Mammary epithelial cell (primary cell): Measurements from ENCODE around the gene SMIM36.

ENCODE experiments used
- EZH2 ChIP-seq: IDR thresholded peaks from 2 replicates; pipeline ENCODE4 v1.6.1; 2012; ENCODE audit warnings: low read length, inconsistent platforms, borderline replicate concordance
- TF ChIP-seq, protein P1 (sequence below), 2 donors: IDR thresholded peaks in 1 of 2; conservative IDR thresholded peaks in 1 of 2; 2 replicates each; pipeline ENCODE4 v1.5.1; 2011 to 2012; ENCODE audit warnings: inconsistent platforms in 2 of 2, low read length in 2 of 2, mild to moderate bottlenecking in 2 of 2, control low read depth in 1 of 2, low read depth in 1 of 2; ENCODE audit not compliant: insufficient read depth in 1 of 2; ENCODE audit errors: extremely low read depth in 1 of 2

DNA sequence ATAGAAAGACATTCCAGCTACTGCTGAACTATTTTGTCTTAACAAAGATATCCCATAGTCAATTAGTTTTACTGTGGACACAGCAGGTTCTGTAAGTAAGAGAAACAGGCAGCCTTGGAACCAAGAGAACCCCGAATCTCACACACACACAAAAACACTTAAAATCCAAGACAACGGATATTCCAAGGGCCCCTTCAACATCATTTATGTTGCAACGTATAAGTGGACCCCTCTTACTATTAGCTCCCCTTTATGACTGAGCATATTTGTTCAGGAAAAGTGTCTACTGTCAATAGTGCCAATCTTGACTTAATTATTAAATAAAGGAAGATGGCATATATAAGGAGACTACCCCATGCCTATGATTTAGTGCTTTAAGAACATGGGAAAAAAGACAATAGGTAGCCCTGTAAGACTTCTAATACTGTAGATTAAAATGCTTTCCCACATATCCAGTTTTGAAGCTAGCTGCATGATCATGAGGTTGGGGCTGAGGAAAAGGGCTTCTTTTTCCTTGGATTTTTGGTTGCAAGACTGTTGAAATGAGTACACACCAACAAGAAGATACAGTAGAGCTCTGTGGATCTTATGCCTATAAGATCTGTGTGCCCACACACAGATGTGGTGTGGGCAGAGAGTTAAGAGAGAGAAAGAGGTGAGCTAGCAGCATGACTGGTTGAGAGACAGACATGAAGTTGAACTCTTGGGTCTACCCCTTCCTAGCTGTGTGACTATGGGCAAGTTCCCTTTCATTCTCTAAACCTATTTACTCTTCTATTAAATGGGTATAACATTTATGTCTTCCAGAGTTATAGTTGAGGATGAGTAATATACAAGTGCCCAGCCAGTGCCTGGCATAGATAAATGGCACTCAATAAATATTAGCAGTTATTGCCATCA, 92.6 kb downstream of the SMIM36 start:
- TF ChIP-seq, protein P1, sequence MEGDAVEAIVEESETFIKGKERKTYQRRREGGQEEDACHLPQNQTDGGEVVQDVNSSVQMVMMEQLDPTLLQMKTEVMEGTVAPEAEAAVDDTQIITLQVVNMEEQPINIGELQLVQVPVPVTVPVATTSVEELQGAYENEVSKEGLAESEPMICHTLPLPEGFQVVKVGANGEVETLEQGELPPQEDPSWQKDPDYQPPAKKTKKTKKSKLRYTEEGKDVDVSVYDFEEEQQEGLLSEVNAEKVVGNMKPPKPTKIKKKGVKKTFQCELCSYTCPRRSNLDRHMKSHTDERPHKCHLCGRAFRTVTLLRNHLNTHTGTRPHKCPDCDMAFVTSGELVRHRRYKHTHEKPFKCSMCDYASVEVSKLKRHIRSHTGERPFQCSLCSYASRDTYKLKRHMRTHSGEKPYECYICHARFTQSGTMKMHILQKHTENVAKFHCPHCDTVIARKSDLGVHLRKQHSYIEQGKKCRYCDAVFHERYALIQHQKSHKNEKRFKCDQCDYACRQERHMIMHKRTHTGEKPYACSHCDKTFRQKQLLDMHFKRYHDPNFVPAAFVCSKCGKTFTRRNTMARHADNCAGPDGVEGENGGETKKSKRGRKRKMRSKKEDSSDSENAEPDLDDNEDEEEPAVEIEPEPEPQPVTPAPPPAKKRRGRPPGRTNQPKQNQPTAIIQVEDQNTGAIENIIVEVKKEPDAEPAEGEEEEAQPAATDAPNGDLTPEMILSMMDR (conservative IDR thresholded peaks at IDR 0.05 in 1 of 2, IDR thresholded peaks at IDR 0.05 in 1 of 2; ENCODE audit: extremely low read depth in 1 of 2, insufficient read depth in 1 of 2, low read depth in 1 of 2, low read length in 2 of 2): no peak
- TF ChIP-seq EZH2: no peak
